GM12801 (cell line): ENCODE data around the gene KCNC2.

Source experiments
- TF ChIP-seq, protein P1 (sequence below): IDR thresholded peaks from one replicate; pipeline ENCODE4 v1.5.1; 2011; ENCODE audit warnings: control low read depth; ENCODE audit not compliant: insufficient read length; ENCODE audit errors: extremely low read depth

The KCNC2 gene

GRCh38 chr12:75062691-75063090 lies 146.9 kb downstream of the KCNC2 start:
- TF ChIP-seq, protein P1, sequence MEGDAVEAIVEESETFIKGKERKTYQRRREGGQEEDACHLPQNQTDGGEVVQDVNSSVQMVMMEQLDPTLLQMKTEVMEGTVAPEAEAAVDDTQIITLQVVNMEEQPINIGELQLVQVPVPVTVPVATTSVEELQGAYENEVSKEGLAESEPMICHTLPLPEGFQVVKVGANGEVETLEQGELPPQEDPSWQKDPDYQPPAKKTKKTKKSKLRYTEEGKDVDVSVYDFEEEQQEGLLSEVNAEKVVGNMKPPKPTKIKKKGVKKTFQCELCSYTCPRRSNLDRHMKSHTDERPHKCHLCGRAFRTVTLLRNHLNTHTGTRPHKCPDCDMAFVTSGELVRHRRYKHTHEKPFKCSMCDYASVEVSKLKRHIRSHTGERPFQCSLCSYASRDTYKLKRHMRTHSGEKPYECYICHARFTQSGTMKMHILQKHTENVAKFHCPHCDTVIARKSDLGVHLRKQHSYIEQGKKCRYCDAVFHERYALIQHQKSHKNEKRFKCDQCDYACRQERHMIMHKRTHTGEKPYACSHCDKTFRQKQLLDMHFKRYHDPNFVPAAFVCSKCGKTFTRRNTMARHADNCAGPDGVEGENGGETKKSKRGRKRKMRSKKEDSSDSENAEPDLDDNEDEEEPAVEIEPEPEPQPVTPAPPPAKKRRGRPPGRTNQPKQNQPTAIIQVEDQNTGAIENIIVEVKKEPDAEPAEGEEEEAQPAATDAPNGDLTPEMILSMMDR = no peak

DNA sequence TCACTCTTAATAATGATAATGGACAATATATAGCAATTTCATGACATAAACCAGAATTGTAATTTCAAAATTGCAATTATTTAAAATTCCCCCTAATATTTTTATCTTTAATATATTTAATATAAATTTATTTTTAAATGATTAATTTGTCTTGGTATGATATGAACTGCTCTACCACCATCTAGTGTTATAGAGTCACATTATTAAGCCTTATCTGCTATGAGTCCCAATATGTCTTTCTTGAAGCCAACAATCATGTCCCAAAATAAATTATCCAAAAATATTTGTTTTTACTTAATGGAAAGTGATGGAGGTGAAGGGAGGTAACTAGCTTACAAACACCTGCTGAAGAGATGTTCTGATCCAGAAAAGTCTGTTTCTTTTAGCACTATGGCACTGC lies 151.4 kb downstream of the KCNC2 start:
- TF ChIP-seq, protein P1 = no peak

DNA sequence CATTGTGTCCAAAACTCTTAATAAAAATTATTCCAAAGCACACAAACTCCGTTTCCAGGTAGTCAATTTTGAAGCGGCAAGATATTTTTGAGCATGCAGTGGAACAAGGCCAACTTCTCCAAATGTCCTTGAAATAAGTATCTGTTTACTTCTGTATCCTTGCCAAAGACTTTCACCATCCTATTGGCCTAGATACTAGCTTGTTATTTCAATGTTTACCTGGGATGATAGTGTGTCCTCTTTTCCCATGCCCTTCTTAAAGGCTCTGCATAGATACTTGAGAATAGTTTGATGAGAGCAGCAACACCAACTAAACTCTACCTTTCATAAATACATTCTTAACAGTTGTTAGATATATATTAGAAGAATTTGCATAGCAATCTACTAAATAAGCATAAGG lies 160.9 kb downstream of the KCNC2 start:
- TF ChIP-seq, protein P1 = no peak

- TF ChIP-seq, protein P1 = no peak
Measured at GRCh38 chr12:75047885-75048525, 161.6 kb downstream of the KCNC2 start.

DNA sequence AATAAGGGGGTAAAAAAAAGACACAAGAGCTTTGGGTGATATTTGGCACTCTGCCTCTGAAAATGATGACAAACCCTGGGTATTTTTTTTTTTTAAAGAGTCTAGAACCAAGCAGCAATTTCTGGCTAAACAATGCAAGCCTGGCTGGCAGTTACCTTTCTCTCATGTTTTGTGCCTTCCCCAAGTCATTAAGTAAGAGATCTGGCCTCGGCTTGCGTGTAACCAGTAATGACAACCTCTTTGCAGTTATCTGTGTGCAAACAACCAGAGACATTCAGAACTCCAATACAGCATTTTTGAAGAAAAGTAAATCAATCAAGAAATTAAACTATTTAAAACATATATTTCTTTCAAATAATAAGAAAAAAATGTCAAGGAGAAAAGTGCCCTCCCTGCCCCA lies 167.5 kb downstream of the KCNC2 start:
- TF ChIP-seq, protein P1 = no peak

DNA sequence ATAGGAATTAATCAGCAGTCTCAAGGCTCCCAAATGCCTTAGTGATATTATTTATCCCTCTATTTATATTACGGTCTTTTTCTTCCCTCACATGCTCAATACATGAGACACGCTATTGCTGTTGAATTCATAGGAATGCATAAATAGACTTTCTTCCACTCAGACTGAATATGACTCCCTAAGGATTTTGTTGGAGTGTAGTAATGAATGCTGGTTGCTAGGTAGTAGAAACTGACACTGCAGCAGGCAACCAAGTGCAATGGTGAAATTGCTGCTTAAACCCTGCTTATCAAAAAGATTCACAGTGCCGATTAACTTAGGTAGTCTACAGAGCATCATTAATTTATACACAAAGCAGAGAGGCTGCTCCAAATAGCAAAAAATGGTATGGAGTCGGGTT lies 168.2 kb downstream of the KCNC2 start:
- TF ChIP-seq, protein P1 = no peak

DNA sequence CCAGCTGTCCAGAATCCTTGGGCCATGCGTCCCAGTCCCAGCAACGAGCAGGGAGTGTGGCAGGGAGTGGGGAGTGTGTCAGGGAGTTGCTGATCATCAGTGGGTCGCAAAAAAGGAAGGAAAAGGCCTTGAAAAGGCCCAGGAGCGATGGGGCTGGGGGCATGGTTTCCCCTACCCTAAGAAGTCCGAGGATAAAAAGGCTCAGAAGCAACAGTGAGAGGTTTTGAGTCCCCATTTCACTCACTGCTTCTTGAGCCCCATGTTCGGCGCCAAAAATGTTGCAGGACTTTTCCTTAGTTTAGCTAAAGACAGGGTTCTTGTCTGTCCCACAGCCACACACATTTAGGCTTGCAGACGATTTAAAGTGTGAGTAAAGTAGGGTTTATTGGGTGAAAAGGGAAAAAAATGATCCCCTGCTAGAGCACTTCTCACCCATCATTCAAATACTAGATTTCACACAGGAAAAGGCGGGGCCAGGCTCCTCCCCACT lies 189.5 kb downstream of the KCNC2 start:
- TF ChIP-seq, protein P1 = no peak
